KMS-11 (cell line): ENCODE results near the gene CD82.

Source experiments
- H2AFZ ChIP-seq: fragments of 200-600 bp; sonication (generic); 2 replicates; pipeline ENCODE4 v1.6.1; 2016; ENCODE audit warnings: antibody characterized with exemption, mixed run types, low read depth
- H3K27ac ChIP-seq: fragments of 200-600 bp; sonication (generic); 2 replicates; pipeline ENCODE4 v1.6.1; 2016; ENCODE audit warnings: mild to moderate bottlenecking, mixed run types
- H3K27me3 ChIP-seq: fragments of 200-600 bp; sonication (generic); 2 replicates; pipeline ENCODE4 v1.6.1; 2017; ENCODE audit warnings: mild to moderate bottlenecking, low read depth, mixed run types, moderate library complexity; ENCODE audit not compliant: insufficient read depth
- H3K36me3 ChIP-seq: fragments of 200-600 bp; sonication (generic); 2 replicates; pipeline ENCODE4 v1.6.1; 2017; ENCODE audit warnings: mild to moderate bottlenecking, mixed run types; ENCODE audit not compliant: insufficient read depth
- H3K4me1 ChIP-seq: fragments of 200-600 bp; sonication (generic); 2 replicates; pipeline ENCODE4 v1.6.1; 2016; ENCODE audit warnings: mild to moderate bottlenecking, low read depth, mixed run types; ENCODE audit not compliant: poor library complexity, severe bottlenecking
- H3K4me2 ChIP-seq: fragments of 200-600 bp; sonication (generic); 2 replicates; pipeline ENCODE4 v1.7.0; 2016; ENCODE audit warnings: mild to moderate bottlenecking, mixed run types
- H3K4me3 ChIP-seq: fragments of 200-600 bp; sonication (generic); IDR thresholded peaks from 2 replicates; pipeline ENCODE4 v1.6.1; 2017; ENCODE audit warnings: low read depth, low read length, mixed read lengths; ENCODE audit not compliant: insufficient read depth
- H3K79me2 ChIP-seq: fragments of 200-600 bp; sonication (generic); 2 replicates; pipeline ENCODE4 v1.6.1; 2016; ENCODE audit warnings: low read depth, mixed run types; ENCODE audit not compliant: insufficient read depth
- H3K9ac ChIP-seq: fragments of 200-600 bp; sonication (generic); 2 replicates; pipeline ENCODE4 v1.6.1; 2016; ENCODE audit warnings: mild to moderate bottlenecking, mixed run types
- H4K20me1 ChIP-seq: fragments of 200-600 bp; sonication (generic); 2 replicates; pipeline ENCODE4 v1.6.1; 2016; ENCODE audit warnings: mild to moderate bottlenecking, mixed run types; ENCODE audit not compliant: insufficient read depth
- TF ChIP-seq, protein P1 (sequence below): fragments of 200-600 bp; sonication (generic); conservative IDR thresholded peaks from 2 replicates; pipeline ENCODE4 v1.6.1; 2017; ENCODE audit warnings: low read depth, mild to moderate bottlenecking, antibody characterized with exemption, low read length, moderate library complexity, mixed read lengths

Gene CD82

DNA sequence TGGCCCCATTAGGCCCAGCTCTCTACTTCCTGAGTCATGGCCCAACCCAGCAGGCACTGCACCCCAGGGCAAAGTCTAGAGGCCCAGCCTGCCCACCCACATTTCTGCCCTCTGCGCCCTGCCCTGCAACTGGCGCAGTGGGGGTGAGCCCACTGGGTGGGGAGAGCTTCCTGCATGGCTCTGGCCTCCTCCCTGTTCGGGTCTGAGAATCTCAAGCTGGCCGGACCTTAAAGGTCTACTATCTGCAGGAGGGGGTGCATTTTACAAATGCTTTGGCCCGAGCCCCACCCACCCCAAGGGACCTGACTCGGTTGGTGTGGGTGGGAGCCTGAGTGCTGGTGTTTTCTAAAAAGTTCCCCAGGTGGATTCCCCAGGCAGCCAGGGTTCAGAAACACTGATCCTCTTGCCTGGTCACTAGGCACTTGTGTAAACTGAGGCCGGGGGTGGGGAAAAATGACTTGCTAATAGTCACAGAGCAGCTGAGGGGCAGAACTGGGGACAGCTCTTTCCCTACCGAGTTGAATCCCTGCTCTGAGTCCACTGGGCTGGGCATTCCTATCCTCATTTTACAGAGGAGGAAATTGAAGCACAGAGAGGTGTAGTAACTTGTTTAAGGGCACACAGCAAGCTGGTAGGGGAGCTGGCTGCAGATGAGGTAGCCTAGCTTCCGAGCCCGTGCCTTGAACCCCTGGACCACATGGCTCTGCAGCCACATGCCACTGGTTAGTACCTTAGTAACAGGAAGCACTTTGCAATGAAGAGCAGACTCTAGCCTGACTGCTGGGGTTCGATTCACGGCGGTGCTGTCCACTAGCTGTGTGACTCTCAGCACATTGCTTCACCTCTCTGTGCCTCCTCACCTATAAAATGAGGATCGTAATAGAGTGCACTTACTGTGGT is 36.3 kb downstream of the CD82 start:
- Histone ChIP-seq H3K4me2 (no peak overlapping the region), H3K4me1 (peaks cover 22% of the 10 kb centered on the region), H3K36me3 (no peaks in the 10 kb centered on the region), H2AFZ (no peak overlapping the region), H3K9ac (no peak overlapping the region), H3K79me2 (no peaks in the 10 kb centered on the region), H4K20me1 (no peaks in the 10 kb centered on the region), H3K4me3 (no peak overlapping the region), H3K27ac (no peak overlapping the region), H3K27me3 (no peaks in the 10 kb centered on the region)
- TF ChIP-seq, protein P1, sequence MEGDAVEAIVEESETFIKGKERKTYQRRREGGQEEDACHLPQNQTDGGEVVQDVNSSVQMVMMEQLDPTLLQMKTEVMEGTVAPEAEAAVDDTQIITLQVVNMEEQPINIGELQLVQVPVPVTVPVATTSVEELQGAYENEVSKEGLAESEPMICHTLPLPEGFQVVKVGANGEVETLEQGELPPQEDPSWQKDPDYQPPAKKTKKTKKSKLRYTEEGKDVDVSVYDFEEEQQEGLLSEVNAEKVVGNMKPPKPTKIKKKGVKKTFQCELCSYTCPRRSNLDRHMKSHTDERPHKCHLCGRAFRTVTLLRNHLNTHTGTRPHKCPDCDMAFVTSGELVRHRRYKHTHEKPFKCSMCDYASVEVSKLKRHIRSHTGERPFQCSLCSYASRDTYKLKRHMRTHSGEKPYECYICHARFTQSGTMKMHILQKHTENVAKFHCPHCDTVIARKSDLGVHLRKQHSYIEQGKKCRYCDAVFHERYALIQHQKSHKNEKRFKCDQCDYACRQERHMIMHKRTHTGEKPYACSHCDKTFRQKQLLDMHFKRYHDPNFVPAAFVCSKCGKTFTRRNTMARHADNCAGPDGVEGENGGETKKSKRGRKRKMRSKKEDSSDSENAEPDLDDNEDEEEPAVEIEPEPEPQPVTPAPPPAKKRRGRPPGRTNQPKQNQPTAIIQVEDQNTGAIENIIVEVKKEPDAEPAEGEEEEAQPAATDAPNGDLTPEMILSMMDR, result no peak

GRCh38 chr11:44602891-44603310 is 37.4 kb downstream of the CD82 start:
- Histone ChIP-seq H3K36me3 (no peaks in the 10 kb centered on the region), H3K4me1 (peaks cover 11% of the 10 kb centered on the region), H4K20me1 (no peaks in the 10 kb centered on the region), H3K9ac (no peak overlapping the region), H3K27me3 (no peaks in the 10 kb centered on the region), H3K79me2 (no peaks in the 10 kb centered on the region), H2AFZ (no peak overlapping the region), H3K4me2 (no peak overlapping the region), H3K4me3 (no peak overlapping the region), H3K27ac (no peak overlapping the region)
- TF ChIP-seq, protein P1, result no peak

GRCh38 chr11:44604171-44604581 is 38.7 kb downstream of the CD82 start:
- Histone ChIP-seq H3K36me3 (no peaks in the 10 kb centered on the region), H3K4me2 (no peak overlapping the region)

DNA sequence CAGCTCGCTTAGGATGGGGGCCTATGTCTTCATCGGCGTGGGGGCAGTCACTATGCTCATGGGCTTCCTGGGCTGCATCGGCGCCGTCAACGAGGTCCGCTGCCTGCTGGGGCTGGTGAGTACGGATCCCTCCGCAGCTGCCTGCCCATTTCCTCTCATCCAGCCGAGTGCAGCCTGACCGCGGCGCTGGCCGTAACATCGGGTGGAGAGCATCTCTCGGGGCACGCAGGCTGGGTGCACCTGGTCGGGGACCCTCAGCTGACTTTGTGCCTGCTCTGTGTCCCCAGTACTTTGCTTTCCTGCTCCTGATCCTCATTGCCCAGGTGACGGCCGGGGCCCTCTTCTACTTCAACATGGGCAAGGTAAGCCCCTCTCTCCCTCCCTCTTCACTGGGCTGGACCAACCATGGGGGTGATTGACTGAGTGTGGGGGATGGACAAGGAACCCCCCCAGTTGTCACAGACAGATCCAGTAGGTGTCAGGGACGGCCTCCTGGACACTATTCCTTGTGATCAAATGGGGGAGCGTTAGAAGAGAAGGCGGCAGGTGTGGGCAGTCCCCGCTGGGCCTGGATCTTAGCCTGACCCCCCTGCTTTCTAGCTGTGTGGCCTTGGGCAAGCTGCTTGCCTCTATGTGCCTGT is 39.7 kb downstream of the CD82 start:
- TF ChIP-seq, protein P1, result no peak
- no peaks in the 10 kb centered on the region for H3K4me1 ChIP-seq
- no peak overlapping the region for H2AFZ ChIP-seq
- no peak overlapping the region for H3K4me2 ChIP-seq
- H3K27ac ChIP-seq, result no peak overlapping the region
- H3K27me3 ChIP-seq, result no peaks in the 10 kb centered on the region
- no peak overlapping the region for H3K9ac ChIP-seq
- no peak overlapping the region for H3K4me3 ChIP-seq
- H3K36me3 ChIP-seq, result no peaks in the 10 kb centered on the region
- no peaks in the 10 kb centered on the region for H4K20me1 ChIP-seq
- H3K79me2 ChIP-seq, result no peaks in the 10 kb centered on the region

More at GRCh38 chr11:44604171-44604581, 38.7 kb downstream of the CD82 start:
- Histone ChIP-seq H3K9ac (no peak overlapping the region), H3K27me3 (no peaks in the 10 kb centered on the region), H3K4me1 (no peaks in the 10 kb centered on the region), H3K27ac (no peak overlapping the region), H2AFZ (no peak overlapping the region), H3K4me3 (no peak overlapping the region), H4K20me1 (no peaks in the 10 kb centered on the region), H3K79me2 (no peaks in the 10 kb centered on the region)
- TF ChIP-seq, protein P1, result no peak
